Measurements from ENCODE around the gene GPC3. TPM values are rescaled to one million over a fixed set of nuclear protein-coding genes. Genes with fewer than 3 reads are reported as not detected.

GPC3 gene
- polyA plus RNA-seq, 1 of the 3 experiments (the other 2 are of a cell fraction), result 1.4 TPM

- TF ChIP-seq, protein P1, sequence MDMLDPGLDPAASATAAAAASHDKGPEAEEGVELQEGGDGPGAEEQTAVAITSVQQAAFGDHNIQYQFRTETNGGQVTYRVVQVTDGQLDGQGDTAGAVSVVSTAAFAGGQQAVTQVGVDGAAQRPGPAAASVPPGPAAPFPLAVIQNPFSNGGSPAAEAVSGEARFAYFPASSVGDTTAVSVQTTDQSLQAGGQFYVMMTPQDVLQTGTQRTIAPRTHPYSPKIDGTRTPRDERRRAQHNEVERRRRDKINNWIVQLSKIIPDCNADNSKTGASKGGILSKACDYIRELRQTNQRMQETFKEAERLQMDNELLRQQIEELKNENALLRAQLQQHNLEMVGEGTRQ (IDR thresholded peaks at IDR 0.05; ENCODE audit: borderline replicate concordance, low read depth, low read length), result no peak
- TF ChIP-seq SMC3 (IDR thresholded peaks at IDR 0.05; ENCODE audit: low read depth, low read length), result no peak
- no peak for TF ChIP-seq MXI1 (IDR thresholded peaks at IDR 0.05; ENCODE audit: low read depth, low read length)
- no peak overlapping the region for H3K4me3 ChIP-seq (ENCODE audit: low read depth in 2 of 2, low read length in 1 of 2)
- no peaks in the 10 kb centered on the region for H3F3A ChIP-seq (replicated peaks; ENCODE audit: insufficient read depth)
- no peak for DNase-seq
- peaks cover 0 to 6% of the 10 kb centered on the region in 2 experiments; a peak in 1 of 4 replicates for H3K4me1 ChIP-seq (ENCODE audit: control insufficient read depth in 1 of 2, insufficient read depth in 2 of 2, low read depth in 1 of 2, low read length in 1 of 2)
- ChIA-PET POLR2A (no interaction called here), CTCF (interaction anchor here (1.2 to 2.0 kb wide), 2 partner anchors 9 to 29 kb away, joined by 3 to 5 read pairs; no protein-coding TSS in a partner anchor)
- H3K4me2 ChIP-seq, result no peak overlapping the region
- 25% methylated on average over 2 of the region's 2 CpGs for WGBS (ENCODE audit: low lambda C conversion rate)
- H3K9ac ChIP-seq, result no peak overlapping the region
- H3K27ac ChIP-seq (ENCODE audit: low read depth in 2 of 2, low read length in 1 of 2), result no peak overlapping the region
- H3K9me2 ChIP-seq, result no peaks in the 10 kb centered on the region
- H4K20me1 ChIP-seq (ENCODE audit: insufficient read depth), result no peaks in the 10 kb centered on the region
- H3K9me3 ChIP-seq, result no peaks in the 10 kb centered on the region
- H3K27me3 ChIP-seq (ENCODE audit: insufficient read depth), result no peaks in the 10 kb centered on the region
- H3K79me2 ChIP-seq (ENCODE audit: insufficient read depth), result no peaks in the 10 kb centered on the region
- no peak overlapping the region for H2AFZ ChIP-seq (ENCODE audit: low read depth)
- H3K36me3 ChIP-seq (replicated peaks in 1 of 2; ENCODE audit: control insufficient read depth in 1 of 2, insufficient read depth in 2 of 2, low read length in 1 of 2), result no peaks in the 10 kb centered on the region
Measured at GRCh38 chrX:133921086-133921485, 64.3 kb downstream of the GPC3 start.

- no peak overlapping the region for H3K27ac ChIP-seq (ENCODE audit: low read depth in 2 of 2, low read length in 1 of 2)
- TF ChIP-seq FOXJ3 (CRISPR knock-in tag; IDR thresholded peaks at IDR 0.05), result no peak
- TF ChIP-seq, protein P2, sequence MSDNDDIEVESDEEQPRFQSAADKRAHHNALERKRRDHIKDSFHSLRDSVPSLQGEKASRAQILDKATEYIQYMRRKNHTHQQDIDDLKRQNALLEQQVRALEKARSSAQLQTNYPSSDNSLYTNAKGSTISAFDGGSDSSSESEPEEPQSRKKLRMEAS (IDR thresholded peaks at IDR 0.05; ENCODE audit: low read depth), result no peak
- no peak for TF ChIP-seq MXI1 (IDR thresholded peaks at IDR 0.05; ENCODE audit: low read depth, low read length)
- TF ChIP-seq JUND (IDR thresholded peaks at IDR 0.05), result no peak
- no peak for TF ChIP-seq RFX5 (IDR thresholded peaks at IDR 0.05; ENCODE audit: low read length)
- TF ChIP-seq, protein P3, sequence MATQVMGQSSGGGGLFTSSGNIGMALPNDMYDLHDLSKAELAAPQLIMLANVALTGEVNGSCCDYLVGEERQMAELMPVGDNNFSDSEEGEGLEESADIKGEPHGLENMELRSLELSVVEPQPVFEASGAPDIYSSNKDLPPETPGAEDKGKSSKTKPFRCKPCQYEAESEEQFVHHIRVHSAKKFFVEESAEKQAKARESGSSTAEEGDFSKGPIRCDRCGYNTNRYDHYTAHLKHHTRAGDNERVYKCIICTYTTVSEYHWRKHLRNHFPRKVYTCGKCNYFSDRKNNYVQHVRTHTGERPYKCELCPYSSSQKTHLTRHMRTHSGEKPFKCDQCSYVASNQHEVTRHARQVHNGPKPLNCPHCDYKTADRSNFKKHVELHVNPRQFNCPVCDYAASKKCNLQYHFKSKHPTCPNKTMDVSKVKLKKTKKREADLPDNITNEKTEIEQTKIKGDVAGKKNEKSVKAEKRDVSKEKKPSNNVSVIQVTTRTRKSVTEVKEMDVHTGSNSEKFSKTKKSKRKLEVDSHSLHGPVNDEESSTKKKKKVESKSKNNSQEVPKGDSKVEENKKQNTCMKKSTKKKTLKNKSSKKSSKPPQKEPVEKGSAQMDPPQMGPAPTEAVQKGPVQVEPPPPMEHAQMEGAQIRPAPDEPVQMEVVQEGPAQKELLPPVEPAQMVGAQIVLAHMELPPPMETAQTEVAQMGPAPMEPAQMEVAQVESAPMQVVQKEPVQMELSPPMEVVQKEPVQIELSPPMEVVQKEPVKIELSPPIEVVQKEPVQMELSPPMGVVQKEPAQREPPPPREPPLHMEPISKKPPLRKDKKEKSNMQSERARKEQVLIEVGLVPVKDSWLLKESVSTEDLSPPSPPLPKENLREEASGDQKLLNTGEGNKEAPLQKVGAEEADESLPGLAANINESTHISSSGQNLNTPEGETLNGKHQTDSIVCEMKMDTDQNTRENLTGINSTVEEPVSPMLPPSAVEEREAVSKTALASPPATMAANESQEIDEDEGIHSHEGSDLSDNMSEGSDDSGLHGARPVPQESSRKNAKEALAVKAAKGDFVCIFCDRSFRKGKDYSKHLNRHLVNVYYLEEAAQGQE (IDR thresholded peaks at IDR 0.05; ENCODE audit: low read depth, low read length), result no peak
- TF ChIP-seq MEF2A (IDR thresholded peaks at IDR 0.05; ENCODE audit: borderline replicate concordance, low read depth), result no peak
- no peak for TF ChIP-seq RXRA (IDR thresholded peaks at IDR 0.05; ENCODE audit: borderline replicate concordance, low read depth)
- no peak for TF ChIP-seq CHD2 (IDR thresholded peaks at IDR 0.05; ENCODE audit: low read length, partially characterized antibody)
- no peak overlapping the region for H3K4me2 ChIP-seq
- H3K4me1 ChIP-seq (ENCODE audit: control insufficient read depth in 1 of 2, insufficient read depth in 2 of 2, low read depth in 1 of 2, low read length in 1 of 2), result peaks cover 0 to 2% of the 10 kb centered on the region in 2 experiments; a peak in 1 of 4 replicates
- no peaks in the 10 kb centered on the region for H3F3A ChIP-seq (replicated peaks; ENCODE audit: insufficient read depth)
- POLR2A ChIA-PET, result no interaction called here
- CTCF ChIA-PET, result interaction anchor here (1.0 to 1.9 kb wide), 3 partner anchors 9 to 126 kb away, joined by 3 to 5 read pairs (median 5); no protein-coding TSS in a partner anchor
- no peaks in the 10 kb centered on the region for H3K9me3 ChIP-seq
- no peaks in the 10 kb centered on the region for H3K79me2 ChIP-seq (ENCODE audit: insufficient read depth)
- H3K9ac ChIP-seq, result no peak overlapping the region
- H3K9me2 ChIP-seq, result no peaks in the 10 kb centered on the region
- H3K36me3 ChIP-seq (replicated peaks in 1 of 2; ENCODE audit: control insufficient read depth in 1 of 2, insufficient read depth in 2 of 2, low read length in 1 of 2), result no peaks in the 10 kb centered on the region
- no peaks in the 10 kb centered on the region for H3K27me3 ChIP-seq (ENCODE audit: insufficient read depth)
- no peak overlapping the region for H2AFZ ChIP-seq (ENCODE audit: low read depth)
- no peaks in the 10 kb centered on the region for H4K20me1 ChIP-seq (ENCODE audit: insufficient read depth)
- no peak for DNase-seq
- no peak overlapping the region for H3K4me3 ChIP-seq (ENCODE audit: low read depth in 2 of 2, low read length in 1 of 2)
- 22% methylated on average over 3 of the region's 3 CpGs for WGBS (ENCODE audit: low lambda C conversion rate)
Measured at GRCh38 chrX:133918361-133918771, 67.0 kb downstream of the GPC3 start.

Data from SK-N-SH (cell line).